ENCODE data around the gene REEP1. TPM values are rescaled to one million over a fixed set of nuclear protein-coding genes. Genes with fewer than 3 reads are reported as not detected.

REEP1 gene
- total RNA-seq, 1 donor from 2014 or later = 167 TPM

GRCh38 chr2:86172610-86173009, 164.8 kb downstream of the REEP1 start:
- H3K9me3 Mint-ChIP-seq (ENCODE audit: unreplicated experiment) = no peaks in the 10 kb centered on the region
- no peak for DNase-seq
- no peaks in the 10 kb centered on the region for H3K27me3 Mint-ChIP-seq (ENCODE audit: unreplicated experiment)
- no peak overlapping the region for H3K4me3 Mint-ChIP-seq (ENCODE audit: unreplicated experiment)
- H3K36me3 Mint-ChIP-seq (ENCODE audit: unreplicated experiment) = no peaks in the 10 kb centered on the region
- peak overlapping the region; percentile 30 for H3K27ac Mint-ChIP-seq (ENCODE audit: unreplicated experiment)
- H3K4me1 Mint-ChIP-seq (ENCODE audit: low read depth, unreplicated experiment) = no peaks in the 10 kb centered on the region
- TF ChIP-seq CTCF (IDR thresholded peaks at IDR 0.05; ENCODE audit: partially characterized antibody, unreplicated experiment) = no peak

- no peak for DNase-seq
- Mint-ChIP-seq H3K9me3 (ENCODE audit: unreplicated experiment) (no peaks in the 10 kb centered on the region), H3K4me3 (ENCODE audit: unreplicated experiment) (no peak overlapping the region), H3K27me3 (ENCODE audit: unreplicated experiment) (no peaks in the 10 kb centered on the region), H3K27ac (ENCODE audit: unreplicated experiment) (peak overlapping the region; percentile 20), H3K36me3 (ENCODE audit: unreplicated experiment) (no peaks in the 10 kb centered on the region), H3K4me1 (ENCODE audit: low read depth, unreplicated experiment) (no peaks in the 10 kb centered on the region)
- no peak for TF ChIP-seq CTCF (IDR thresholded peaks at IDR 0.05; ENCODE audit: partially characterized antibody, unreplicated experiment)
Observed at GRCh38 chr2:86171295-86171694, 166.1 kb downstream of the REEP1 start.

GRCh38 chr2:86170449-86170848, 167.0 kb downstream of the REEP1 start:
- H3K36me3 Mint-ChIP-seq (ENCODE audit: unreplicated experiment) = no peaks in the 10 kb centered on the region
- no peak for TF ChIP-seq CTCF (IDR thresholded peaks at IDR 0.05; ENCODE audit: partially characterized antibody, unreplicated experiment)
- no peak for DNase-seq
- H3K9me3 Mint-ChIP-seq (ENCODE audit: unreplicated experiment) = no peaks in the 10 kb centered on the region
- no peaks in the 10 kb centered on the region for H3K4me1 Mint-ChIP-seq (ENCODE audit: low read depth, unreplicated experiment)
- H3K27me3 Mint-ChIP-seq (ENCODE audit: unreplicated experiment) = no peaks in the 10 kb centered on the region
- H3K27ac Mint-ChIP-seq (ENCODE audit: unreplicated experiment) = no peak overlapping the region
- no peak overlapping the region for H3K4me3 Mint-ChIP-seq (ENCODE audit: unreplicated experiment)

Small RNA genes within 50 kb of the gene (microRNA-seq; reads per million reads assigned to microRNA genes)
- not detected for gene MIR4779 (ENCODE audit: unreplicated experiment)

Other genes starting within 250 kb of the REEP1 start
- 34.7 TPM for gene POLR1A, start 231.7 kb downstream of the REEP1 start, total RNA-seq (ENCODE audit: unreplicated experiment)
- gene PTCD3, start 231.4 kb downstream of the REEP1 start, total RNA-seq (ENCODE audit: unreplicated experiment) = 104 TPM
- 124 TPM for gene IMMT, start 142.2 kb downstream of the REEP1 start, total RNA-seq (ENCODE audit: unreplicated experiment)
- 32.3 TPM for gene MRPL35, start 138.2 kb downstream of the REEP1 start, total RNA-seq (ENCODE audit: unreplicated experiment)
- 80.3 TPM for gene KDM3A, start 103.7 kb upstream of the REEP1 start, total RNA-seq (ENCODE audit: unreplicated experiment)
- gene CHMP3, start 225.8 kb upstream of the REEP1 start, total RNA-seq (ENCODE audit: unreplicated experiment) = 68.4 TPM